ENCODE results near the gene BCAS3.
"Not testable (repeated sequence)": the region's sequence is repeated elsewhere in the genome, so short reads cannot be mapped to it uniquely, and the experiment has no call there.

The BCAS3 gene

DNA sequence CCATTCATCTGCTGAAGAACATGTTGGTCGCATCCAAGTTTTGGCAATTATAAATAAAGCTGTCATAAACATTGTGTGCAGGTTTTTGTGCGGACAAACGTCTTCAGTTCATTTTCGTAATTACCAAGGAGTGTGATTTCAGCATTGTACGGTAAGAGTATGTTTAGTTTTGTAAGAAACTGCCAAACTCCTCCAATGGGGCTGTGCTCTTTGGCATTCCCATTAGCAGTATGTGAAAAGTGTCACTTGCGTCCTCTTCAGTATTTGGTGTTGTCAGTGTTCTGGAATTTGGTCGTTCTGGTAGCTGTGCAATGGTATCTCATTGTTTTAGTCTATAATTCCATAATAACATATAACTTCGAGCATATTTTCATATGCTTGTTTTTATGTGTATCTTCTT, 120.9 kb downstream of the BCAS3 start:
- no peak for DNase-seq (ENCODE audit: low read depth)

DNA sequence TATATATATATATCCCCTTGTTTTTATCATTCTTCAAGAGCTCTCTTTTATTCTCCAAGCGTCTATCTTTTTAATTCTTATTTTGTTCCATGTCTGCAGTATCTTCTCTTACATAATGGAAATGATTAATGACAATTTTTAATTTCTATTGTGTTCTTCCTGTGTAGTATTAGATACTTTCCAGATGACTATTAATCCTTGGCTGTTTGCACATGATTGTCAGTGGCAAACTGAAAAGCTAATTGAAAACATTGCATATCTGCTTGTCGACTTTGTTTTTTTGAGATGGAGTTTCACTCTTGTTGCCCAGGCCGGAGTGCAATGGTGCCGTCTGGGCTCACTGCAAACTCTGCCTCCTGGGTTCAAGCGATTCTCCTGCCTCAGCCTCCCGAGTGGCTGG, 124.7 kb downstream of the BCAS3 start:
- DNase-seq (ENCODE audit: low read depth): no peak

DNA sequence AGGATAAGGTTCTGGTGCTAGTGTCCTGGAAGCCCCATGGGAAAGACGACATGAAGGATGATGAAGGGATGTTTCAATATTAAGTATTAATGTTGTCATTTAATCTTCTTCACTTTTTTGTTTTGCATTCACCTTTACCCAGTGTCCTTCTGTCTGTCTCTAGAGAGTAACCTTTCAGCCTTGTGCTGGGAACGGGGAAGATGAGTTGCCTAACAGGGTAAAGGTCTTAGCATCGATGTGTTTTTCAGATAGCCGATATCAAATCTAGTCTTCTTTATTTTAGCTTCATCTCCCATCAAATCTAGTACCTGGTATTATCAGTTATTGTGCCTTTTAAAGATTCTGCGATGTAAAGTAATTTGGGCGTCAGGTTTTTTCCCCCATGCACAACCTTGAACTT, 125.4 kb downstream of the BCAS3 start:
- DNase-seq (ENCODE audit: low read depth): no peak

DNA sequence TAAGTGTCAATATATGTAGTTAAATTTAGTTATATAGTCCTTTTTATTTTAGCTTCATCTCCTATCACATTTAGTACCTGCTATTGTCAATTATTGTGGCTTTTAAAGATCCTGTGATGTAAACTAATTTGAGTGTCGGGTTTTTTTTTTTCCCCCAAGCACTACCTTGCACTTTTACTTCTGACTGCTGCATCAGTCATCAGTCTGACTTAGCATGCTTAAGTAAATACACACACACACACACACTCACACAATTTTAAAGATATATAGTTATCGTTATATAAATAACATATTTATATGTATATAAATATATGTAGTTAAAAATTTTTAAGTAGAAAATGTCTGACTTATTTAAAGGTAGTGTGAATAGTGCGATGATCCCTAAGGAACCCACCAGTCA, 127.2 kb downstream of the BCAS3 start:
- no peak for DNase-seq (ENCODE audit: low read depth)

DNA sequence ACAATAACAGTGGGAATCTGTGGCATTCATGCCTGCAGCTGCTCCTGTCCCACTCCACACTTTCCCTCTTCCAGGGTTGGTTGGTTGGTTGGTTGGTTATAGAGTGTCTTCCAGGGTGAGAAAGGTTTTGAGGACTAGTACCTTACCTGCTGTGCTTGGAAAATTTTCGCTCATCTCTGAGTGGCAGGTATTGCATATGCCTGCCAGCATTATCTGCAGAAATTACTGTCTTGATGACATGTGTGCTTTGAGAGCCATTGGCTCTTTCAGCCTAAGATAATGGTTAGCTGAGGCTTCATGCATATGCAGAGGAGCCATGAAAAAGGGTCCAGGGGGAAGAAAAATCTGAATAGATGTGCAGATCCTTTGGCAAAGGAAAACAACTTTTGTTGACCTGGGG, 131.8 kb downstream of the BCAS3 start:
- DNase-seq (ENCODE audit: low read depth): no peak

DNA sequence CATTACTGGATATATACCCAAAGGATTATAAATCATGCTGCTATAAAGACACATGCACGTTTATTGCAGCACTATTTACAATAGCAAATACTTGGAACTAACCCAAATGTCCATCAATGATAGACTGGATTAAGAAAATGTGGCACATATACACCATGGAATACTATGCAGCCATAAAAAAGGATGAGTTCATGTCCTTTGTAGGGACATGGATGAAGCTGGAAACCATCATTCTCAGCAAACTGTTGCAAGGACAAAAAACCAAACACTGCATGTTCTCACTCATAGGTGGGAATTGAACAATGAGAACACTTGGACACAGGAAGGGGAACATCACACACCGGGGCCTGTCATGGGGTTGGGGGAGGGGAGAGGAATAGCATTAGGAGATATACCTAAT, 137.3 kb downstream of the BCAS3 start:
- not testable (repeated sequence) for DNase-seq (ENCODE audit: low read depth)

DNA sequence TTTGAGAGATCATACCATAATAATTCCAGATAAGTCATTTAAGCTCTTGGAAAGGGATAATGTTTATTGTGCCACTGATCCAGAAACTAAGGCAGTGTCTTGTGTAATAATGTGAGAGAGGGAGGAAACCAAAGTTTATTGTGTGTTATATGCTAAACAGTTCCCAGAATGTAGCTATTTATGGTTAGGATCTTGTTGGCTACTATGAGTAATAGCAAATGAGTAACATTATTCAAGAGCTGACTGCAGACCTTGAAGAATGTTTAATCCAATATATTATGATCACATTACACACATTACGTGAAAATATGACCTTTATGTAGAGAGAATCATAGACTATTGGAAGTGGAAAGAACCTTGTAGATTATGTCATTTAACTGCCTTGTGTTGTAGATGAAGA, 139.5 kb downstream of the BCAS3 start:
- no peak for DNase-seq (ENCODE audit: low read depth)

DNA sequence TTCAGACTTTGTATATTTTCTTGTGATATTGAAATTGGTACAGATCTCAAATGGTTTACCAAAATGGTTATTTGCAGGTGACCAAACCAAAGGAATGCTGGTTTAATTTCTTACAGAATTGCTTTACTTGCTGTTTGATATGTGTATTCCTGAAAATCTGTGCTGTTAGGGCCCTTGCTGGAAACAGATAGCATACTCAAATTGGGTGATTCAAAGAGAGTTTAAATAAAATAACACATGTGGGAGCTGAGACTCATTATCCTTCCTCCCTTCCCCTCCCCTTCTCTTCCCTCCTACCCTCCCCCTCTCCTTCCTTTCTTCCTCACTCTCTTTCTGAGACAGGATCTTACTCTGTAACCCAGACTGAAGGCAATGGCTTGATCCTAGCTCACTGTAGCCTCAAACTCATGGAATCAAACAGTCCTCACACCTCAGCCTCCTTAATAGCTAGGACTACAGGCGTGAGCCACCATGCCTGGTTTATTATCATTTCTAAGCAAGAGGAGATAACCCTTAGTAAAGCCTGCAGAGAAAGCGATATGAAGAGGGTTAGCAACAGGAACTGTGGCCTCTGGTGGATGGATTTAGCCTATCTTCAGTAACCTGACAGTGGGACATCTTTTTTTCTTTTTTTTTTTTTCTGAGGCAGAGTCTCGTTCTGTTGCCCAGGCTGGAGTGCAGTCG, 141.9 kb downstream of the BCAS3 start:
- peak; percentile 9 for DNase-seq (ENCODE audit: low read depth)

DNA sequence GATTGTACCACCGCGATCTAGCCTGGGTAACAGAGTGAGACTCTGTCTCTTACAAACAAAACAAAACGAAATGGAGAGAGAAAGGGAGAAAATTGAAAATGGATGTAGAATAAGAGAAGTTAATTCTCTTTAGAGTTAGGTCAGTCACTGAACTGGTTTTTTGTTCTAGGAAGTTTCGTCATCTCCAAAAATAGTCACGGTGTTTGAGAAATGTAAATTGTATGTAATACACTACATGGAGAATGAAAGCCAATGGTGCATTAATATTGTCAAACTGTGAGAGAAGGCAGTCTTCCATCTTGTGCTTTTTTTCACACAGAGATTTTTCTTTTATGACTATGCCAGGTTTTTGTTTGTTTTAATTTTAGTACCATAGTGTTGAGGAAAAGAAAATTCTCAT, 145.9 kb downstream of the BCAS3 start:
- DNase-seq (ENCODE audit: low read depth): no peak

DNA sequence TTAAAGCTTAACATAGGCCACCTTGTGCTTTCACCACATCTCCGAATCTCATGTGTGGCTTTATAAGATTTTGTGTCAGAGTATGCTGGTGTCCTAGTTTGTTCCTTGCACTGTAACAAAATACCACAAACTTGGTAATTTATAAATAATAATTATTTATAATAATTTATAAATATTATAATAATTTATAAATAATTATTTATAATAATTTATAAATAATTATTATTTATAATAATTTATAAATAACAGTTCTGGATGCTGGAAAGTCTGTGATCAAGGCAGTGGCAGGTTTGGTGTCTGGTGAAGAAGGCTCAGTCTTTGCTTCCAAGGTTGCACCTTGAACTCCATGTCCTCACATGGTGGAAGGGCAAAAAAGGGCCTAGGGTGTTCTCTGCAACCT, 147.7 kb downstream of the BCAS3 start:
- DNase-seq (ENCODE audit: low read depth): no peak

DNA sequence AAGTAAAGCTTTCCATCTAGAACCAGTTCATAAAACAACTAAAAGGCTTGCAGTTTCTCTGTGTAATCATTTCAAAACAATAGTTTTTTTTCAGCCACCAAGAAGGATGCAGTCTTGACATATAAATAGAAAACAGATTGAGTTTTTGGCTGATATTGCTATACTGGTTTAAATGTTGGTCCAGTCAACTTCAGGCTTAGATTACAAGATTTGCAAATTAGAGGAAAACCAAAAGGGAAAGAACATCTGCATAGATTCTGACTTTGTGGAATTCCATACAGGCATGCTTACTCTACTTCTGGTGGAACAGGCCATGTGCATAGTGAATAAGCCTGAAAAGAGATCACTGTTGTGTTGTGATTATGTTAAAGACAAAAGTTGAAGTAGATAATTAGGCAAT, 150.3 kb downstream of the BCAS3 start:
- DNase-seq (ENCODE audit: low read depth): no peak

DNA sequence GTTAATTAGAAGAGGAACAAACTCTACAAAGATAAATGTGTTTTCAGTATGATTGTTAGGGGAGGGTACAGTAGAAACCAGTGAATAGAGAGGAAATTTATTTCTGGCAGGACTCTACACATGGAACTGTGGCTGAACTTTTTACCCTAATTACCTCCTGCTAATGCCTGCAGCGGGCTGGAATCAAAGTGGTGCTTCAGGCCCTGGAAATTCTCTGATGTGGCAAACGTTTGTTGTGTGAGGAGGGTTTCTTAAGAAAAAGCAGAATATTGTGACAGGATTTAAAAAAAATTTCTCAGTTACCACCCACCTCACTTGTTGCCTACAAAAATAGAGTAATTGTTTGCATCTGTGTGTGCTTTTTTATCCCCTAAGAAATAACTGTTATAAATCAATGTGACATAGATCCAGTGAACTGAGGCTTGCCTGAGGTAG, 154.5 kb downstream of the BCAS3 start:
- DNase-seq (ENCODE audit: low read depth): no peak

DNA sequence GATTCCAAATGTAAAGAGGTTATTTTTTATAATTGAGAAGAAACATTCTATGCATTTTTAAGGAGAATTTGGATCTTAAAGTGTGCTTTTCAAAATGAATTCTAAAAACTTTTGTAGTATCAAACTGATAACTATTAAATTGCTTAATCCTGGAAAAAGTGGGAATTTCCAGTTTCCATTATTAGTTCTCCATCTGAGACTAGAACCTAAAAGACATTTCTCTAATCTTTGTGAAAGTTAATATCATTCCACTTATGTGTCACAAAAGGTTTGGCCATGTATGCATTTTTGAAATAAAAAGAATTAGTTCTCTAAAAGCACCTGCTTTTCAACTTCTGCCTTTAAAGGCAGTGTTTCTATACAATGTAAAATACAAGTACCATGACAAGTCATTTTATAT, 155.0 kb downstream of the BCAS3 start:
- DNase-seq (ENCODE audit: low read depth): no peak

DNA sequence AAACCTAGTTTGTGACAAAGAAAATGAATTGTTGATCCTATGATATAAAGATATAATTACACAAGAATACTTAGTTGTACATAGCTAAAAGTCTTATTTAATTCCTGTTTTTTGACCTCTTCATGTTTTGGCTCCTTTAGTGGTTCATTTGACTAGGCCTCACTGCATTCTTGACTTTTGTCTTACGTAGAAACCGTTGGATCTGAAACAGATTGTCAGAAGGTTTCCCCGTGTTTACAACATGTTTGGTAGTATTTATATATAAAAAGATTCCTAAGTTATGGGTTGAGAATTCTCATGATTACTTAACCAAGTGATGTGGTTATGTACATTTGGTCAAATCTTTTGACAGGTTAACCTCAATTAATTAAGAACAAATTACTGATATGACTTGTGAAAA, 162.8 kb downstream of the BCAS3 start:
- no peak for DNase-seq (ENCODE audit: low read depth)

DNA sequence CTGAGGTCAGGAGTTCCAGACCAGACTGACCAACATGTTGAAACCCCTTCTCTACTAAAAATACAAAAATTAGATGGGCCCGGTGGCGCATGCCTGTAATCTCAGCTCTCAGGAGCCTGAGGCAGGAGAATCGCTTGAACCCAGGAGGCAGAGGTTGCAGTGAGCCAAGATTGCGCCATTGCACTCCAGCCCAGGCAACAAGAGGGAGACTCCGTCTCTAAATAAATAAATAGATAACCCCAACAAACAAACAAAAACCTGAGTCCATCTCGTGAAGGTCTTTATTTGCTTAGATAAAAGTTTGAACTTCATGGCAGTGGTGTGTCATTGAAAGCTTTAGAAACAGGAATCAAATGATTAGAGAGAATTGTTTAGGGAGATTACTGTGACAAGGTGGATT, 167.4 kb downstream of the BCAS3 start:
- DNase-seq (ENCODE audit: low read depth): no peak

DNA sequence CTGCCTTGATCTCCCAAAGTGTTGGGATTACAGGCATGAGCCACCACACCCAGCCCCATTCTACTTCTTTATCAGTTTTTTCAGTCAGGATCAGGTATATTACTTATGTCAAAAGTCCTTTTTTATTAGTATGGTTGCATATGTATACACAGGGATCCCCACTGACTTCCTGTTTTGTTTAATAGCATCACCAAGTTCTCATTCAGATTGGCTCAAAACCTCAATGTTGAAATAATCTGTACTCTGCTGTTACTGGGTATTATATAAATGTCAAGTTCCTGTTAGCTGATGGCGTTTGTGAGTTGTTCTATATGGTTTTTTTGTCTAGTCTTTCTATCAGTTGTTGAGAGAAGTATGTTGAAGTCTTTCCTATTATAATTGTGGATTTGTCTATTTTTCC, 168.5 kb downstream of the BCAS3 start:
- DNase-seq (ENCODE audit: low read depth): no peak

DNA sequence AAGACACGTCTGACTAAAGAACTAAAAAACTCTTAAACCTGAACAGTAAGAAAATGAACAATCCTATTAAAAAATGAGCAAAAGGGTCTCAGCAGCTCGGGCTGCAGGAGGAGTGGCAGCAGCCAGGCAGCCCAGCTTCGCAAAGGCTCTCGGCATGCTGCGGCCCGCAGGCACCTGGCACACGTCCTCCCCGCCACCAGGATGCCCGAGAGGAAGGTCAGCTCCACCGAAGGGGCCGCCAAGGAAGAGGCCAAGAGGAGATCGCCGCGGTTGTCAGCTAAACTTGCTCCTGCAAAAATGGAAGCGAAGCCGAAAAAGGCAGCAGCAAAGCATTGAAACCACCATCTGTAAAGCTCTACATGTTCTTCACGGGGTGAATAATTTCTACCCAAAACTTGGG, 173.5 kb downstream of the BCAS3 start:
- DNase-seq (ENCODE audit: low read depth): no peak

DNA sequence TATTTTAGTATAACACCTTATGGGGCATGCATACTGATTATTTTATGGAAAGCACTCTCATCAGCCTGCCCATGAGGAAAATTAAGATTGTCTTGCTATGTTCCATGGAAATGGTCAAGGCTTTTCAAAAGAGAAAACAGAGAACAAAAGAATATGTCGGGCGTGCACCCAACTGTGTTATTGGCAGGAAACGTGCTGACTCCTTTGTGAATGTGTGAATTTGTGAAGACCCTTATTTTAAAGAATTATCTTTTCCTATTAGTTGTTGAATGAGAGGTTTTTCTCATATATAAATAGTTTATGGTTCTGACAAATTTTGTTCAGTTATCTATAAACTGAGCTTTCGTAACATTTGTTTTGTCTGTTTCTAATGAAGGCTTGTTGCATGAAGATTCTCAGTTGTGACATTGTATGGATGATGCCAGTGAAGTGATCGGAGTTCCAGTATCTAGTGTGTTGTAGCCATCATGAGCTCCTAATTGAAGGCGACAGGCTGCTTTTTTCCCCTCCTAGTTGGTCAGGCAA, 180.0 kb downstream of the BCAS3 start:
- DNase-seq (ENCODE audit: low read depth): no peak

DNA sequence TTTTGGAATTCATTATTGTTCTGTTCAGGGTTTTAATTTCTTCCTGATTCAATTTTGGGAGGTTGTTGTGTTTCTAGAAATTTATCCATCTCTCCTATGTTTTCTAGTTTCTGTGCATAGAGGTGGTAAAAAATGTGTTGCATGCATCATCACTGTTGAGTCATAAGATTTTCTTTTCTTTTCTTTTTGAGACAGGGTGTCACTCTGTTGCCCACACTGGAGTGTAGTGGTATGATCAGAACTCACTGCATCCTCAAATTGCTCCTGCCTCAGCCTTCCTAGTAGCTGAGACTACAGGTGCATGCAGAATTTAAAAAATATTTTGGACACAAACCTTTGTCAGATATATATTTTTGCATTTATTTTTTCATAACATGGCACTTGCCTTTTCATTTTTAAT, 184.8 kb downstream of the BCAS3 start:
- no peak for DNase-seq (ENCODE audit: low read depth)

DNA sequence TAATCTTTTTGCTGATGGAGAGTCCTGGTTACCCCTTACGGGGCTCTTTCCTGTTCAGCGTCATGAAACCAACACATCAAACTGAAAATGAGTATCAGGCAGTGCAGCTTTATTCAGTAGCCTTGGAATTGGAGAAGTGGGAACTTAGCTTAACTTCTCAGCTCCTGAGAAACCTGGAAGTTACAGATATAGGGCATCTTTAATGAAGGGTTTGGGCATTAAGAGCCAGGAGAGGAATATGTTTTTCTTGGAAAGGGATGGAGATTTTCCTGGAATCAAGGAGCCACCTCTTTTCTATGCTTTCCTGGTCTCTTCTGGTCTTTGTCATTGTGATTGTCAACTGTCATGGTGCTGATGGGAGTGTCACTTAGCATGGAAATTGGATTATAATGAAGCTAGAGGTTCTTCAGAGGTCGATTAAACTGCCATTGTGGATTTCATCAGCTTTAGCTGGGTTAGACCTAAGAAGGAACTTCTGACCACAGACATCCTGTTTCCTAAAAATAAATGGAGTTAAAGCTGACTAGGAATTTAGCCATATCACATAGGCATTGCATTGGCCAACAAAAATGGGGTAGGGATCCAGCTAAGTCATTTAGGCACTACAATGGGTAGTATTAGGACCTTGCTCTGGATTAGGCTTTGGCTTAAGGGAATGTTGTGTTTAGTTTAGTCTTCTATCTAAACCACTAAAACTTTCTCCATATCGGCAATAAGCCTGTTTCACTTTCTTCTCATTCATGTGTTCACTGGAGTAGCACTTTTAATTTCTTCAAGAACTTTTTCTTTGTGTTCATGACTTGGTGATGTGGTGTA, 186.4 kb downstream of the BCAS3 start:
- DNase-seq (ENCODE audit: low read depth): peak; percentile 12

DNA sequence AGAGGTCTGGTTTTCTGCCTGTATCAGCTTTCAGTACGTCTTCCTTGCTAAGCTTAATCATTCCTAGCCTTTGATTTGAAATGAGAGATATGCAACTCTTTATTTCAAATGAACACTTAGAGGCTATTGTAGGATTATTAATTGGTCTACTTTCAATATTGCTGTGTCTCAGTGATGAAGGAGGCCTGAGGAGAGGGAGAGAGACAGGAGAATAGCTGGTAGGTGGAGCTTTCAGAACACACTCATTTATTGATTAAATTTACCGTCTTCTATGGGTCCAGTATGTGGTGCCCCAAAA, 187.0 kb downstream of the BCAS3 start:
- no peak for DNase-seq (ENCODE audit: low read depth)

DNA sequence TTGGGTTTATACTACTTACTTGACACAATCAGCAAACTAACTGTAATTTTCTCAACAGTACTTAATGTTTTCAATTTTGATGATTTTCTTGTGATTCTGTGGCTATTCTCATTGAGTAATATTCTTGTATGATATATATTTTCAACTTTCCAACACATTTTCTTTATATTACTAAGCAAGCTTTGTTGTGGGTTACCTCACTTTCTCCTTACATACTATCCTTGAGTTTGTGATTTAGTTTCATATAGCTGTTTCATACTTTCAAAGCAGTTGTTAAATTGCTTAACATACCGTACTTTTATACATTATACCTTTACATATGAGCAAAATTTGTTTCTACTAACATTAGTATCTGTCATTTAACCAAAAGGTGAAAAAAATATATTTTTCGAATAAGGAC, 197.1 kb downstream of the BCAS3 start:
- DNase-seq (ENCODE audit: low read depth): no peak

DNA sequence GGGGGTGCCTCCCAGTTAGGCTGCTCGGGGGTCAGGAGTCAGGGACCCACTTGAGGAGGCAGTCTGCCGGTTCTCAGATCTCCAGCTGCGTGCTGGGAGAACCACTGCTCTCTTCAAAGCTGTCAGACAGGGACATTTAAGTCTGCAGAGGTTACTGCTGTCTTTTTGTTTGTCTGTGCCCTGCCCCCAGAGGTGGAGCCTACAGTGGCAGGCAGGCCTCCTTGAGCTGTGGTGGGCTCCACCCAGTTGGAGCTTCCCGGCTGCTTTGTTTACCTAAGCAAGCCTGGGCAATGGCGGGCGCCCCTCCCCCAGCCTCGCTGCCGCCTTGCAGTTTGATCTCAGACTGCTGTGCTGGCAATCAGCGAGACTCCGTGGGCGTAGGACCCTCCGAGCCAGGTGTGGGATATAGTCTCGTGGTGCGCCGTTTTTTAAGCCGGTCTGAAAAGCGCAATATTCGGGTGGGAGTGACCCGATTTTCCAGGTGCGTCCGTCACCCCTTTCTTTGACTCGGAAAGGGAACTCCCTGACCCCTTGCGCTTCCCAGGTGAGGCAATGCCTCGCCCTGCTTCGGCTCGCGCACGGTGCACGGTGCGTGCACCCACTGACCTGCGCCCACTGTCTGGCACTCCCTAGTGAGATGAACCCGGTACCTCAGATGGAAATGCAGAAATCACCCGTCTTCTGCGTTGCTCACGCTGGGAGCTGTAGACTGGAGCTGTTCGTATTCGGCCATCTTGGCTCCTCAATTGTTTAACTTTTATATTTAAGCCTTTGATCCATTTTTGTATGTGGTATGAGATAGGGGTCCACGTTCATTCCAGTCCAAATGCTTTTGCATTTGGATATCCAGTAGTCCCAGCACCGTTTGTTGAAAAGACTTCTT, 209.3 kb downstream of the BCAS3 start:
- not testable (repeated sequence) for DNase-seq (ENCODE audit: low read depth)

Data from CMK (cell line).